ENCODE results near the gene ZGPAT.
A peak's percentile ranks its signal among the peaks of the same experiment; 100 is the strongest.
"Not testable (repeated sequence)": the region's sequence is repeated elsewhere in the genome, so short reads cannot be mapped to it uniquely, and the experiment has no call there.

The ZGPAT gene, protein sequence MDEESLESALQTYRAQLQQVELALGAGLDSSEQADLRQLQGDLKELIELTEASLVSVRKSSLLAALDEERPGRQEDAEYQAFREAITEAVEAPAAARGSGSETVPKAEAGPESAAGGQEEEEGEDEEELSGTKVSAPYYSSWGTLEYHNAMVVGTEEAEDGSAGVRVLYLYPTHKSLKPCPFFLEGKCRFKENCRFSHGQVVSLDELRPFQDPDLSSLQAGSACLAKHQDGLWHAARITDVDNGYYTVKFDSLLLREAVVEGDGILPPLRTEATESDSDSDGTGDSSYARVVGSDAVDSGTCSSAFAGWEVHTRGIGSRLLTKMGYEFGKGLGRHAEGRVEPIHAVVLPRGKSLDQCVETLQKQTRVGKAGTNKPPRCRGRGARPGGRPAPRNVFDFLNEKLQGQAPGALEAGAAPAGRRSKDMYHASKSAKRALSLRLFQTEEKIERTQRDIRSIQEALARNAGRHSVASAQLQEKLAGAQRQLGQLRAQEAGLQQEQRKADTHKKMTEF

GRCh38 chr20:63707558-63708300, at the start of gene ZGPAT, which contains the start of gene ARFRP1:
ZGPAT (plus strand) TSS chr20:63708039; CDS start chr20:63708581, 542 bp downstream.
ARFRP1 (minus strand) TSS chr20:63707976; CDS start chr20:63707091, 885 bp downstream.
- DNase-seq: peak; percentile 88

DNA sequence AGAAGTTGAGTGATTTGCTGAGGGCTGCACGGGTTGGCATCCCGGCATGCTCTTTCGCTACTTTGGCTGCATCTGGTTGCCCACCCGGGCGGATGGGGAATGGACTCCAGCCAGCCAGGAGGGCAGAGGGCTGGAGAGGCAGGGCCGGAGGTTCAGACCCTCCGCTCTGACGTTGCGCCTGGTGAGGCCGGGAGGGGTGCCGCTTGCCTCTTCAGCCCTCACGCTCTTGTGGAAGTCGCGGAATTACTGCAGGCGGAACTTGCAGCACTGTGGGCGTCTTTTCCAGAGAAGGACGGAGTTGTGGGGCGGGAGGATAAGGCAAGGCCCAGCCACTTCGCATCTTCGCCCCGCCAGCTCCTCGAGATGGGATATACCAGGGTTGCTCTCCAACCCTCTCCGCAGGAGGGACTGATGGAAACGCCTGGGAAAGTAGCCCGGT, 49.1 kb upstream of the ZGPAT start:
- no peak for DNase-seq

- DNase-seq: no peak
These were observed 48.5 kb upstream of the ZGPAT start for GRCh38 chr20:63659370-63659769.

- DNase-seq: not testable (repeated sequence)
These were observed 47.7 kb upstream of the ZGPAT start for GRCh38 chr20:63660174-63660573.

DNA sequence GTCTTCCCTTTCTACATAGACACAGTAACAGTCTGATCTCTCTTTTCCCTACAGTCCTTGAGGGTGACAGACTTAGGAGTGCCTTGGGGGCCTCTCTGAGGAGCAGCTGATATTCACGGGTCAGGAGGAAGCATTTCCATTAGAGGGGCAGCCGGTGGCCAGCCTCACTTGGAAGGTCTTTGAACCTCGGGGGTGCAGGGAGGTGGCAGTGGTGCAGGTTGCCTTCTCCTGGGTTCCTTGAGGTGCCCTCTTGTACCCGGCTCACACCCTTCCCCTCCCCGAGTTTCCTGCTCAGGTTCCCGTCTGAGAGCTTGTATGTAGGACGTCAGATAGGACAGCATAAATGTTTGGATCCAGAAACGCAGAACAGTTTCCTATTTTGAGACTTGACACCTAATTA, 47.2 kb upstream of the ZGPAT start:
- DNase-seq: no peak

DNA sequence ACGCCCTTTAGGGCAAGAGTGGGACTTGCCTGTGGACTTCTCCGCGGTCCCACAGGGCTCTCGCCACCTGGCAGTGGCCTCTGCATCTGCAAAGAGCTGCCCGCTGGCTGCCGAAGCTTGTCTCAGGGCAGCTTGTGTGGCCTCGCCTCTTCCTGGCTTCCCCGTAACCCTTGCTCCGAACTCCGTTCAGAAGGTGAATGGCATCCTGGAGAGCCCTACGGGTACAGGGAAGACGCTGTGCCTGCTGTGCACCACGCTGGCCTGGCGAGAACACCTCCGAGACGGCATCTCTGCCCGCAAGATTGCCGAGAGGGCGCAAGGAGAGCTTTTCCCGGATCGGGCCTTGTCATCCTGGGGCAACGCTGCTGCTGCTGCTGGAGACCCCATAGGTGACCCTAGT, 46.7 kb upstream of the ZGPAT start:
- DNase-seq: no peak

GRCh38 chr20:63661959-63662812, 45.7 kb upstream of the ZGPAT start:
- DNase-seq: no peak

DNA sequence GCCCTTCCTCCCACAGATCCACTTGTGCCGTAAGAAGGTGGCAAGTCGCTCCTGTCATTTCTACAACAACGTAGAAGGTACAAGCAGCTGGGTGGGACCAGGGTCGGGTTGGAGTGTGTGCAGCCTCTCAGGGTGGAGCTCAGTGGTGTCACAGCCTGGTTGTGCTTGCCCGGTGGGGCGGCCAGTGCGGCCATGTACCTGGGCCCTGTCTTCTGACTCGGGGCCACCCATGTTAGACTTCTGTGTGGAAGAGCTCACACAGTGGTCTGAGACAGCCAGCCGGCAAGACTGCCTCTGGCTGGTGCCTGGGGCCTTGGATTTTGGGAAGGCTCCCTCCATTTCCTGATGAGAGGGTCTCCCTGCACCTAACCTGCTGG, 45.0 kb upstream of the ZGPAT start:
- no peak for DNase-seq

DNA sequence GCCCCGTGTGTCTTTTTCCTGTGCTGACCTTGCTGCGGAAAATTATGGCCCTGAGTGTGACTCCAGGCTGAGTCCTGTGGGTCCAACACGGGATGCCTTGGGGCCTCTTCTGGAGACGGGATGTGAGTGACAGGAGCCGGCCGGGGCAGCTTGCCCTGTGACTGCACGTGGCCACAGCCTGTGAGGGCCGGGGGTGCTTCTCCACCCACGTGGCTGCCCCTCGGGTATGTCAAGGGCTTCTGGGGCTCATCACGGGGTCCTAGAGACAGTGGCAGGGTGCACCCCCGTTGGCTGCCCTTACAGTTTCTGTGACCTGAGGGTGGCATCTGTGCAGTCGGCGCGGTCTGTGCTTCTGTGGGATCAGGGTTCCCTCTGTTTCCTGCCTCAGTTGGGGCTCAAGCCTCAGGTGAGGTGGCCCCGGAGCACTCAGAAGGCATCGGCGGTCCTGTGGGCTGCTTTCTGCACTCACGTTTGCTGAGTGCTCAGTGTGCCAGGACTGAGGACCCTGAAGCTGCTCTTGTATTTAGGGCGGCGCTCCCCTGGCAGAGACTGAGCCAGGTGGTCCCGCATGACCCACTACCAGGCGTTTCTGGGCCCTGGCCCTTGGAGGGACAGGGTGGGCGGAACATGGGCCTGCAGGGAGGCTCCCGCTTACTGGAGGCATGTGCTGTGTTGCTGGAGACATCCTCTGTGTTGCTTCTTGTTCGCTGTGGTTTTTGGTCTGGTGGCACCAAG, 44.3 kb upstream of the ZGPAT start:
- DNase-seq: no peak

- DNase-seq: no peak
These were observed 43.5 kb upstream of the ZGPAT start for GRCh38 chr20:63664143-63664851.

GRCh38 chr20:63664861-63665594, 42.8 kb upstream of the ZGPAT start:
- no peak for DNase-seq

- no peak for DNase-seq
These were observed 42.1 kb upstream of the ZGPAT start for GRCh38 chr20:63665708-63666107.

- no peak for DNase-seq
These were observed 40.0 kb upstream of the ZGPAT start for GRCh38 chr20:63667858-63668257.

DNA sequence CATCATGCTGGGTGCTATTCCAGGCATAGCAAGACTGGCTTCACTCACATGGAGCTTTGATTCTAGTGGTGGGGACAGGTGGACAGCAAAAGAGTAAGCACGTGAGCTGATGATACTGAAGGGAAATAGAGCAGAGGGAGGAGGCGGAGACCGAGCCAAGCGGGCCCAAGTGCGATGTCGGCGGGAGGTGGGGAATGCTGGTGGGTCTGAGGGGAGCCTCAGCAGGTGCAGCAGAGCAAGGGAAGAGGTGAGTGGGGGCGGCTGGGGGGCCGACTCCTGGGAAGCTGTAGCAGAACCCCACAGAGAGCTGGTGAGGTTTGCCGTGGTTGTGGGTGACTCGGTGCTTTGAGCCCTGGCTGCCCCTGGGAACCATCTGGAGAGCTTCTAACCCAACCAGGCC, 39.5 kb upstream of the ZGPAT start:
- DNase-seq: no peak

- DNase-seq: not testable (repeated sequence)
These were observed 36.1 kb upstream of the ZGPAT start for GRCh38 chr20:63671695-63672094.

DNA sequence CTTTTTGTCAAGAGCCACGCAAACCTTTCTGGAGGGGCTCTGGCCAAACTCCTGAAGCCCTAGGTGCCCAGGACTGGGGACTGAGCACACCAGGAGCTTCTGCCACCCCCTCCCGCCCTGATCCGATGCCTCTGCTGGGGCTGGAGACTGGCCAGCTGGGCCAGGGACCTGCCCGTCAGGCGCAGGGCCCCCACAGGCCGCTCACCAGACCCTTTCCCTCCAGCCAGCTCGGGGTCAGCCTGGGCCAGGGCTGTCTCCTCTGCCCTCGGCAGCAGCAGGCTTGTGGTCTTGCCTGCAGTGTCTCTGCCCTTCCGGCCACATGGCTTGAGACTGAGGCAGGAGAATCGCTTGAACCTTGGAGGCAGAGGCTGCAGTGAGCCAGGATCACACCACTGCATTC, 35.2 kb upstream of the ZGPAT start:
- no peak for DNase-seq

DNA sequence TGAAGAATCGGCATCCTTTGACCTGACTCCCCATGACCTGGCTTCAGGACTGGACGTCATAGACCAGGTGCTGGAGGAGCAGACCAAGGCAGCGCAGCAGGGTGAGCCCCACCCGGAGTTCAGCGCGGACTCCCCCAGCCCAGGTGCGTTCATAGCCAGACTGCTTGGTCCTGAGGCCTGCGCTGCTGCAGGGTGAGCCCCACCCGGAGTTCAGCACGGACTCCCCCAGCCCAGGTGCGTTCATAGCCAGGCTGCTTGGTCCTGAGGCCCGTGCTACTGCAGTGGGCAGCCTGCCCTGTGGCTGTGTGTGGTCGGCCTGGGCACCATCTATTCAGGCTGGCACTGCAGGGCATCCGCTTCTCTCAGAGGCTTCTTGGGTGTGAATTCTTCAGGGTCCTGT, 33.9 kb upstream of the ZGPAT start:
- no peak for DNase-seq

DNA sequence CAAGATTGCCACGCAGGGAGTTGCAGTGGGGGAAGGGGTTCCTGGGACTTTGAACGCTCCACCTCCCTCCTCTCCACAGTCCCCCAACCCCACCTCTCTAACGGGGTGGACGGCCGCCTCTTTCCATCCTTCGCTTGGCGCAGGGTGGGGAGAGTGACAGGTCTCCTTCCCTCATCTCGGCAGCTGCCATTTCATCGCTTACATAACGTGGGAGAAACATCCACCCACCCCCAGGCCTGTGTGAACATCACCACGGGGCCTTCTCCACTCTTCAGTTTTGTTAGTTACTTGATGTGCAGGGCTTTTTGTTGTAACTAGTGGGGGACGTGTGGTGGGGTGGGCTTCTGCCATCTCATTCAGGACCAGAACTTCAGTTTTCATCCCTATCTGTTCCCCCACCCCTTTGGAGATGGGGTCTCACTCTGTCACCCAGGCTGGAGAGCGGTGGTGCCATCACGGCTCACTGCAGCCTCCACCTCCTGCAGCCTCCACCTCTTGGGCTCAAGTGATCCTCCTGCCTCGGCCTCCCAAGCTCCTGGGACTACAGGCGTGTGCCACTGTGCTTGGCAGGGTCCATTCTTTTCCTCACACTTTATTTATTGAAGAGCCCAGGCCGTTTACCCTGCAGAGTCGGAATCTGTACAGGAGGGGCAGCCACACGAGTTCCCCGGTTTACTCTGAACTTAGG, 32.0 kb upstream of the ZGPAT start:
- no peak for DNase-seq

- no peak for DNase-seq
These were observed 29.8 kb upstream of the ZGPAT start for GRCh38 chr20:63678071-63678470.

All from activated naive CD4-positive, alpha-beta T cell treated with anti-CD3 and anti-CD28 coated beads, Interleukin-2, amount 50 U/mL, for 16 hours (primary cell).